ENCODE data around the gene DGKA. TPM values are rescaled to one million over a fixed set of nuclear protein-coding genes. Genes with fewer than 3 reads are reported as not detected.

The DGKA gene
- total and polyA plus RNA-seq, 2 experiments from 2014 or later, result 16.1 to 24.6 TPM

DNA sequence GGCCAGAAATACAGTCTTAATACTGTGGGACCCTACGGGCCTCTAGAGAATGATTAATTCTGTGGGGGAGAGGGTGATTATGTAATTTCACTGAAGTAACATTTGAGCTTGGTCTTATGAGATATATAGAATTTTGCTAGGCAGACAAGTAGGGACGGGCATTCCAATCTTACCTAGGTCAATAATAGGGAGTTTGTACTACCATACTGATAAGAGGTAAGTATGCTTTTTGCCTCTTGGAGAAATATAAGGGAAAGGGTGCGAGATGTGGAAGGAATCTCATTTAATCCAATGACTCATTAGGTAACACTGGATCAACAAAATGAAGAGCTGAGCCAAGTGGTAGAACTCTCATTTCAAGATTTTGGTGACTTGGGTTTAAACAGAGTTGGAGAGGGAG, 48.1 kb downstream of the DGKA start:
- no peak overlapping the region for H3K27ac Mint-ChIP-seq
- Histone ChIP-seq H3K36me3 (ENCODE audit: insufficient read depth) (0 out of 2 replicates have a peak, but pooled peaks cover 6% of the 10 kb centered on the region), H3K27ac (ENCODE audit: low read depth) (no peak overlapping the region)

More for the DNA sequence above, 48.1 kb downstream of the DGKA start:
- H4K20me1 ChIP-seq (replicated peaks; ENCODE audit: insufficient read depth), result peaks cover 15% of the 10 kb centered on the region
- no peaks in the 10 kb centered on the region for H3K9me2 ChIP-seq (ENCODE audit: insufficient read depth)
- no peaks in the 10 kb centered on the region for H3K27me3 Mint-ChIP-seq (ENCODE audit: insufficient read depth, low read depth, poor library complexity)
- peaks cover 10% of the 10 kb centered on the region; the same call in 1 of the 2 replicates for H3F3A ChIP-seq (replicated peaks; ENCODE audit: low read depth)
- H3K4me2 ChIP-seq, result no peak overlapping the region
- peaks cover 5% of the 10 kb centered on the region; the same call in 2 of the 3 replicates for H3K4me1 Mint-ChIP-seq
- H3K4me1 ChIP-seq (ENCODE audit: insufficient read depth), result no peaks in the 10 kb centered on the region
- peaks cover 28% of the 10 kb centered on the region for H3K36me3 Mint-ChIP-seq (ENCODE audit: low read depth)
- H3K27me3 ChIP-seq (ENCODE audit: insufficient read depth), result no peaks in the 10 kb centered on the region
- no peak overlapping the region for H3K4me3 ChIP-seq
- no peak for ATAC-seq
- H3K79me2 ChIP-seq (replicated peaks; ENCODE audit: insufficient read depth), result peaks cover 59% of the 10 kb centered on the region
- TF ChIP-seq ZNF462 (CRISPR knock-in tag; IDR thresholded peaks at IDR 0.05), result no peak
- TF ChIP-seq NANOG (IDR thresholded peaks at IDR 0.05; ENCODE audit: borderline replicate concordance), result no peak
- no peak for TF ChIP-seq CREB1 (CRISPR knock-in tag; IDR thresholded peaks at IDR 0.05; ENCODE audit: low read depth)
- no peak for TF ChIP-seq ETS1 (IDR thresholded peaks at IDR 0.05)
- TF ChIP-seq CTCF (conservative IDR thresholded peaks at IDR 0.05; ENCODE audit: low read depth in 2 of 2), result no peak
- no peak for TF ChIP-seq STAT1 (IDR thresholded peaks at IDR 0.05; ENCODE audit: unreplicated experiment)
- TF ChIP-seq JUNB (IDR thresholded peaks at IDR 0.05; ENCODE audit: unreplicated experiment), result no peak
- no peak for TF ChIP-seq POLR2AphosphoS5 (IDR thresholded peaks at IDR 0.05; ENCODE audit: low read depth)
- no peak for TF ChIP-seq ZNF331 (CRISPR knock-in tag; IDR thresholded peaks at IDR 0.05; ENCODE audit: low read depth)
- no peak for TF ChIP-seq EZH2 (IDR thresholded peaks at IDR 0.05; ENCODE audit: low read depth, unreplicated experiment)
- TF ChIP-seq ZNF114 (CRISPR knock-in tag; IDR thresholded peaks at IDR 0.05), result no peak
- no peak for TF ChIP-seq EZH2phosphoT487 (IDR thresholded peaks at IDR 0.05; ENCODE audit: unreplicated experiment)
- no peak overlapping the region for H3K4me3 Mint-ChIP-seq
- H2AFZ ChIP-seq, result no peak overlapping the region
- no peak for DNase-seq (ENCODE audit: low spot score)
- H3K9me3 Mint-ChIP-seq, result no peaks in the 10 kb centered on the region

All from GM23338 (cell line).